A673 (cell line): ENCODE data around the gene SLC12A7.

Source experiments
- CTCF ChIP-seq: fragments of 300-800, 200-600 bp; sonication (generic); conservative IDR thresholded peaks from 2 replicates; pipeline ENCODE4 v1.5.1; 2017; ENCODE audit warnings: low read depth, mild to moderate bottlenecking, antibody characterized with exemption, low read length, moderate library complexity, mixed read lengths
- EZH2 ChIP-seq: fragments of 200-600 bp; sonication (generic); IDR thresholded peaks from 2 replicates; pipeline ENCODE4 v1.6.1; 2017; ENCODE audit warnings: borderline replicate concordance, low read depth, mild to moderate bottlenecking, mixed read lengths, antibody characterized with exemption, low read length; ENCODE audit not compliant: poor library complexity, severe bottlenecking

GRCh38 chr5:1118231-1118698, 6.4 kb upstream of the SLC12A7 start:
- no peak for TF ChIP-seq CTCF
- no peak for TF ChIP-seq EZH2
